BE2C (cell line): ENCODE data around the gene SORD.

ENCODE experiments used
- DNase-seq: peaks from one replicate; pipeline ENCODE4 v3.0.0-alpha.2; 2020
- H3K27me3 ChIP-seq: fragments of 250-450 bp; sonication (Bioruptor Pico); 2 replicates; pipeline ENCODE4 v1.5.1; 2020; ENCODE audit warnings: mild to moderate bottlenecking
- H3K36me3 ChIP-seq: fragments of 250-450 bp; sonication (Bioruptor Pico); 2 replicates; pipeline ENCODE4 v1.5.1; 2020; ENCODE audit warnings: mild to moderate bottlenecking
- H3K4me1 ChIP-seq: fragments of 250-450 bp; sonication (Bioruptor Pico); 2 replicates; pipeline ENCODE4 v1.5.1; 2020
- H3K4me3 ChIP-seq: 2 replicates; pipeline ENCODE4 v1.5.1; 2011; ENCODE audit warnings: low read depth, low read length
- H3K9me3 ChIP-seq: fragments of 250-450 bp; sonication (Bioruptor Pico); 2 replicates; pipeline ENCODE4 v1.5.1; 2020
- CTCF ChIP-seq: IDR thresholded peaks from 2 replicates; pipeline ENCODE4 v1.5.1; 2012; ENCODE audit warnings: mild to moderate bottlenecking, low read depth, low read length

Gene SORD

GRCh38 chr15:45126535-45127158 lies 103.7 kb downstream of the SORD start:
- Histone ChIP-seq H3K9me3 (no peaks in the 10 kb centered on the region), H3K4me3 (no peak overlapping the region), H3K36me3 (no peaks in the 10 kb centered on the region), H3K27me3 (no peaks in the 10 kb centered on the region), H3K4me1 (peaks cover 7% of the 10 kb centered on the region)
- peak; percentile 50 for DNase-seq
- peak; percentile 79 for TF ChIP-seq CTCF
